H9 (cell line): ENCODE data around the gene GLI2. TPM values are rescaled to one million over a fixed set of nuclear protein-coding genes. Genes with fewer than 3 reads are reported as not detected.

Source experiments
- DNase-seq: peaks from one replicate; pipeline ENCODE4 v3.0.0-alpha.2; 2017
- H2AFZ ChIP-seq: one replicate; pipeline ENCODE4 v1.6.1; 2013; ENCODE audit warnings: mild to moderate bottlenecking, low read length, control low read depth, moderate library complexity
- H2AK5ac ChIP-seq: 2 replicates; pipeline ENCODE4 v1.6.1; 2013; ENCODE audit warnings: low read length, control low read depth, mixed read lengths; ENCODE audit not compliant: insufficient read length
- H2BK120ac ChIP-seq: one replicate; pipeline ENCODE4 v1.6.1; 2013; ENCODE audit warnings: low read depth, mild to moderate bottlenecking, low read length, control low read depth, inconsistent platforms; ENCODE audit not compliant: poor library complexity, severe bottlenecking
- H2BK12ac ChIP-seq: 2 replicates; pipeline ENCODE4 v1.6.1; 2013; ENCODE audit warnings: low read length, control low read depth, mixed read lengths, low read depth; ENCODE audit not compliant: insufficient read length
- H2BK15ac ChIP-seq: 2 replicates; pipeline ENCODE4 v1.6.1; 2013; ENCODE audit warnings: low read depth, low read length, control low read depth
- H2BK20ac ChIP-seq: one replicate; pipeline ENCODE4 v1.6.1; 2013; ENCODE audit warnings: low read depth, mild to moderate bottlenecking, low read length, control low read depth, inconsistent platforms; ENCODE audit not compliant: poor library complexity, severe bottlenecking
- H2BK5ac ChIP-seq: 2 replicates; pipeline ENCODE4 v1.6.1; 2013; ENCODE audit warnings: low read length, control low read depth, mixed read lengths; ENCODE audit not compliant: insufficient read length
- H3K14ac ChIP-seq: 2 replicates; pipeline ENCODE4 v1.6.1; 2013; ENCODE audit warnings: low read length, control low read depth; ENCODE audit not compliant: insufficient read depth
- H3K18ac ChIP-seq: 2 replicates; pipeline ENCODE4 v1.6.1; 2013; ENCODE audit warnings: low read depth, mild to moderate bottlenecking, mixed read lengths, low read length, control low read depth; ENCODE audit not compliant: insufficient read length
- H3K23ac ChIP-seq: 2 replicates; pipeline ENCODE4 v1.6.1; 2013; ENCODE audit warnings: low read length, control low read depth, mixed read lengths, low read depth; ENCODE audit not compliant: insufficient read length
- H3K23me2 ChIP-seq: 2 replicates; pipeline ENCODE4 v1.6.1; 2013; ENCODE audit warnings: low read depth, mild to moderate bottlenecking, mixed read lengths, low read length, control low read depth; ENCODE audit not compliant: insufficient read length, poor library complexity, severe bottlenecking
- H3K27ac ChIP-seq: 2 replicates; pipeline ENCODE4 v1.5.1; 2013; ENCODE audit warnings: low read length, control low read depth, mixed read lengths, low read depth; ENCODE audit not compliant: insufficient read length
- H3K27me3 ChIP-seq: 2 replicates; pipeline ENCODE4 v1.6.1; 2013; ENCODE audit warnings: low read length, control low read depth, inconsistent platforms; ENCODE audit not compliant: insufficient read depth
- H3K4ac ChIP-seq: 2 replicates; pipeline ENCODE4 v1.6.1; 2013; ENCODE audit warnings: low read depth, mild to moderate bottlenecking, control low read depth, inconsistent platforms, low read length, moderate library complexity
- H3K4me1 ChIP-seq: 2 replicates; pipeline ENCODE4 v1.6.1; 2013; ENCODE audit warnings: low read length, control low read depth, inconsistent platforms; ENCODE audit not compliant: insufficient read depth
- H3K4me2 ChIP-seq: 2 replicates; pipeline ENCODE4 v1.6.1; 2013; ENCODE audit warnings: low read length, control low read depth, mixed read lengths; ENCODE audit not compliant: insufficient read length, insufficient read depth
- H3K56ac ChIP-seq: 2 replicates; pipeline ENCODE4 v1.6.1; 2013; ENCODE audit warnings: low read depth, mild to moderate bottlenecking, mixed read lengths, low read length, control low read depth; ENCODE audit not compliant: insufficient read length
- H3K79me1 ChIP-seq: 2 replicates; pipeline ENCODE4 v1.6.1; 2013; ENCODE audit warnings: low read depth, mild to moderate bottlenecking, moderate library complexity, low read length, control low read depth, inconsistent platforms; ENCODE audit not compliant: insufficient read depth, poor library complexity, severe bottlenecking
- H3K79me2 ChIP-seq: 2 replicates; pipeline ENCODE4 v1.6.1; 2013; ENCODE audit warnings: low read length, control low read depth, inconsistent platforms; ENCODE audit not compliant: insufficient read depth
- H3K9ac ChIP-seq: 2 replicates; pipeline ENCODE4 v1.6.1; 2013; ENCODE audit warnings: low read length, control low read depth, mixed read lengths; ENCODE audit not compliant: insufficient read length; ENCODE audit errors: extremely low read depth
- H3K9me3 ChIP-seq: one replicate; pipeline ENCODE4 v1.6.1; 2013; ENCODE audit warnings: low read depth, low read length, inconsistent platforms; ENCODE audit not compliant: control insufficient read depth
- H3T11ph ChIP-seq: one replicate; pipeline ENCODE4 v1.6.1; 2013; ENCODE audit warnings: mild to moderate bottlenecking, low read length, control low read depth, inconsistent platforms
- H4K20me1 ChIP-seq: one replicate; pipeline ENCODE4 v1.6.1; 2013; ENCODE audit not compliant: control insufficient read depth, insufficient read length, insufficient read depth
- H4K5ac ChIP-seq: 2 replicates; pipeline ENCODE4 v1.6.1; 2013; ENCODE audit warnings: low read depth, mild to moderate bottlenecking, mixed read lengths, low read length, control low read depth; ENCODE audit not compliant: insufficient read length
- H4K8ac ChIP-seq: replicated peaks from 2 replicates; pipeline ENCODE4 v1.6.1; 2013; ENCODE audit warnings: low read length, control low read depth, mixed read lengths, low read depth; ENCODE audit not compliant: insufficient read length
- H4K91ac ChIP-seq: 2 replicates; pipeline ENCODE4 v1.6.1; 2013; ENCODE audit warnings: low read depth, mild to moderate bottlenecking, moderate library complexity, mixed read lengths, low read length, control low read depth; ENCODE audit not compliant: insufficient read length
- H3K27ac Mint-ChIP-seq, 3 experiments: 2 replicates in 2 of 3; 3 replicates in 1 of 3; pipeline ENCODE4 v1.8.0; 2020 to 2021; ENCODE audit warnings: mixed read lengths in 3 of 3, mild to moderate bottlenecking in 1 of 3, moderate library complexity in 1 of 3
- H3K27me3 Mint-ChIP-seq: 2 replicates; pipeline ENCODE4 v1.8.0; 2021; ENCODE audit warnings: low read depth, mild to moderate bottlenecking, moderate library complexity, mixed read lengths
- H3K36me3 Mint-ChIP-seq, 3 experiments: 2 replicates in 2 of 3; 3 replicates in 1 of 3; pipeline ENCODE4 v1.8.0; 2020 to 2021; ENCODE audit warnings: low read depth in 3 of 3, mixed read lengths in 3 of 3; ENCODE audit not compliant: insufficient read depth in 1 of 3
- H3K4me1 Mint-ChIP-seq, 2 experiments: 2 replicates each; pipeline ENCODE4 v1.8.0; 2020; ENCODE audit warnings: mixed read lengths in 2 of 2
- H3K4me3 Mint-ChIP-seq, 2 experiments: 2 replicates in 1 of 2; 3 replicates in 1 of 2; pipeline ENCODE4 v1.8.0; 2020 to 2021; ENCODE audit warnings: mild to moderate bottlenecking in 2 of 2, mixed read lengths in 2 of 2, moderate library complexity in 1 of 2
- H3K9me3 Mint-ChIP-seq, 2 experiments: 2 replicates in 1 of 2; 3 replicates in 1 of 2; pipeline ENCODE4 v1.8.0; 2020; ENCODE audit warnings: mild to moderate bottlenecking in 2 of 2, mixed read lengths in 2 of 2, moderate library complexity in 1 of 2
- CTCF ChIP-seq: fragments of 200-600 bp; sonication (generic); conservative IDR thresholded peaks from 3 replicates; pipeline ENCODE4 v1.8.0; 2021; ENCODE audit warnings: antibody characterized with exemption, mild to moderate bottlenecking
- WGBS: extraction: QIAGEN DNeasy Blood & Tissue Kit; methylation state at CpG from one replicate; pipeline ENCODE4 v1.1.7; 2013; ENCODE audit warnings: missing lambda C conversion rate, low lambda C conversion rate, mixed read lengths; ENCODE audit not compliant: insufficient read length; ENCODE audit errors: extremely low coverage; 5-methylcytosine and 5-hydroxymethylcytosine counted together
- total RNA-seq: library from RNA; stranded (reverse); gene quantifications from 2 replicates; pipeline ENCODE4 v1.2.1, GENCODE V29; 2021

GLI2 gene
- total RNA-seq, 1 experiment from 2014 or later, result 56.7 TPM

DNA sequence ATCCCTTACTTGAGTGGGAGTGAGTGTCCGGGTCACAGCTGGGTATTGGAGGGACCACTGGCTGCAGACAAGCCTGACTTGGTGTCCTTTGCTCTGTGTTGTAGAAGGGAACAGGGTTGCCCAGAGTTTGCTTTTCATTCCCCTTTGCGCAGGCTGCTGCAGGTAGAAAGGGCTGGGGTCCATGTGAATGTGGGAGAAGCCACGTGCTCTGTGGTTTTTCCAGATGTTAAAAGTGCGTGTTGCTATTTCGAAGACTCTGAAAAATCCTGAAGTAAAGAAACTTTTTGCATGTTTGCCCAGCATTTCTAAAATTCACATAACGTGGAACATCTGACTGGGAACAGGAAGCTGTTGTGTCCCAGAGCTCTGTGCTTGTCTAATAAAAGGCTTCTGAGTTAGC, 28.8 kb downstream of the GLI2 start:
- Histone ChIP-seq H3K9ac (no peak overlapping the region), H4K5ac (no peak overlapping the region), H3T11ph (no peak overlapping the region), H2BK15ac (no peak overlapping the region), H3K4me2 (no peak overlapping the region), H4K8ac (no peak overlapping the region), H3K9me3 (no peaks in the 10 kb centered on the region), H3K4me1 (peaks cover 11% of the 10 kb centered on the region; the same call in 1 of the 2 replicates), H3K14ac (no peak overlapping the region), H3K27me3 (no peaks in the 10 kb centered on the region), H3K23ac (no peak overlapping the region), H2AFZ (no peak overlapping the region), H2BK20ac (no peak overlapping the region), H4K20me1 (no peaks in the 10 kb centered on the region), H3K23me2 (no peaks in the 10 kb centered on the region), H3K18ac (no peak overlapping the region), H3K79me2 (peaks cover 35% of the 10 kb centered on the region; the same call in 1 of the 2 replicates), H3K56ac (no peak overlapping the region), H2BK120ac (no peak overlapping the region), H2BK12ac (no peak overlapping the region), H2AK5ac (no peak overlapping the region), H3K27ac (no peak overlapping the region), H3K4ac (no peak overlapping the region), H3K79me1 (peaks cover 5% of the 10 kb centered on the region), H4K91ac (no peak overlapping the region), H2BK5ac (no peak overlapping the region)
- no CpG with 5 or more reads among the region's 6 CpGs for WGBS
- Mint-ChIP-seq H3K36me3 (peaks cover 0 to 4% (median 0%) of the 10 kb centered on the region in 3 experiments; a peak in 1 of 7 replicates), H3K27ac (peak overlapping the region in 1 of 3 experiments; percentile 92; a peak in 1 of 7 replicates), H3K4me3 (no peak overlapping the region), H3K9me3 (no peaks in the 10 kb centered on the region), H3K27me3 (no peaks in the 10 kb centered on the region; the same call in 1 of the 2 replicates), H3K4me1 (peaks cover 70 to 82% of the 10 kb centered on the region in 2 experiments)
- peak; percentile 16 for DNase-seq
- no peak for TF ChIP-seq CTCF
